H1 (cell line): ENCODE data around the gene TSPEAR. TPM values are rescaled to one million over a fixed set of nuclear protein-coding genes. Genes with fewer than 3 reads are reported as not detected.

Source experiments
- CTCF ChIA-PET: fragments of 300-600 bp; sonication (Branson Sonifier 250); formaldehyde crosslinking; loops from one replicate; lab custom pipeline; 2021; ENCODE audit not compliant: partially characterized antibody; lab: Charles Lee
- POLR2A ChIA-PET: fragments of 300-600 bp; sonication (Branson Sonifier 250); formaldehyde crosslinking; loops from one replicate; lab custom pipeline; 2021; ENCODE audit warnings: inconsistent platforms; ENCODE audit not compliant: partially characterized antibody; lab: Charles Lee
- DNase-seq, 2 experiments: peaks; one replicate each; pipeline versions ENCODE4 v3.0.0 to v3.0.0-alpha.2; 2010 to 2022; ENCODE audit warnings: low spot score in 2 of 2, low read depth in 1 of 2, mixed read lengths in 1 of 2
- FAIRE-seq: peaks from 2 replicates; lab custom pipeline; 2011; peaks lifted over from hg19 to GRCh38; lab: Jason Lieb, UNC
- H2AFZ ChIP-seq: 2 replicates; pipeline ENCODE4 v1.8.1; 2012; ENCODE audit warnings: low read length, inconsistent platforms
- H2AK5ac ChIP-seq: 2 replicates; pipeline ENCODE4 v1.6.1; 2013; ENCODE audit warnings: low read depth, low read length
- H2BK120ac ChIP-seq: replicated peaks from 2 replicates; pipeline ENCODE3; 2013; ENCODE audit warnings: low read depth, low read length, inconsistent platforms
- H2BK12ac ChIP-seq: 2 replicates; pipeline ENCODE4 v1.6.1; 2013; ENCODE audit warnings: low read depth, low read length
- H2BK15ac ChIP-seq: 2 replicates; pipeline ENCODE4 v1.6.1; 2013; ENCODE audit warnings: low read length
- H2BK20ac ChIP-seq: 2 replicates; pipeline ENCODE4 v1.6.1; 2013; ENCODE audit warnings: low read length
- H2BK5ac ChIP-seq: 2 replicates; pipeline ENCODE4 v1.6.1; 2013; ENCODE audit warnings: low read depth, low read length
- H3K14ac ChIP-seq: 2 replicates; pipeline ENCODE4 v1.6.1; 2013; ENCODE audit warnings: inconsistent platforms; ENCODE audit not compliant: insufficient read length
- H3K18ac ChIP-seq: 2 replicates; pipeline ENCODE4 v1.6.1; 2013; ENCODE audit warnings: low read length; ENCODE audit errors: extremely low read depth
- H3K23ac ChIP-seq: 2 replicates; pipeline ENCODE4 v1.6.1; 2013; ENCODE audit warnings: inconsistent platforms; ENCODE audit not compliant: insufficient read length
- H3K23me2 ChIP-seq: 2 replicates; pipeline ENCODE4 v1.6.1; 2013; ENCODE audit warnings: low read depth, low read length
- H3K27ac ChIP-seq: 2 replicates; pipeline ENCODE4 v1.6.1; 2011; ENCODE audit warnings: low read depth, low read length, inconsistent platforms
- H3K27me3 ChIP-seq, 4 experiments: replicated peaks in 1 of 4; 1 replicate in 1 of 4; 2 replicates in 3 of 4; pipeline versions ENCODE4 v1.6.1 to v1.8.1; 2011 to 2013; ENCODE audit warnings: low read length in 3 of 4, mild to moderate bottlenecking in 3 of 4, inconsistent platforms in 2 of 4, mixed read lengths in 2 of 4, moderate library complexity in 1 of 4; ENCODE audit not compliant: control insufficient read depth in 3 of 4, insufficient read depth in 3 of 4; ENCODE audit errors: extremely low read depth in 1 of 4
- H3K36me3 ChIP-seq, 4 experiments: 2 replicates each; pipeline versions ENCODE4 v1.6.1 to v1.8.1; 2011 to 2013; ENCODE audit warnings: mild to moderate bottlenecking in 4 of 4, low read length in 3 of 4, moderate library complexity in 2 of 4, control low read depth in 1 of 4, inconsistent platforms in 1 of 4; ENCODE audit not compliant: insufficient read depth in 4 of 4, control insufficient read depth in 2 of 4
- H3K4ac ChIP-seq: replicated peaks from 2 replicates; pipeline ENCODE3; 2013; ENCODE audit warnings: low read length, low read depth, mixed read lengths, inconsistent platforms; ENCODE audit not compliant: insufficient read length
- H3K4me1 ChIP-seq, 4 experiments: replicated peaks in 1 of 4; 1 replicate in 1 of 4; 2 replicates in 3 of 4; pipeline versions ENCODE4 v1.6.1 to v1.8.1; 2011 to 2013; ENCODE audit warnings: low read length in 3 of 4, inconsistent platforms in 2 of 4, mixed read lengths in 1 of 4; ENCODE audit not compliant: insufficient read depth in 4 of 4, control insufficient read depth in 3 of 4
- H3K4me2 ChIP-seq, 2 experiments: 2 replicates each; pipeline versions ENCODE4 v1.6.1 to v1.8.1; 2011 to 2013; ENCODE audit warnings: low read depth in 2 of 2, low read length in 2 of 2, control low read depth in 1 of 2, inconsistent platforms in 1 of 2, mild to moderate bottlenecking in 1 of 2; ENCODE audit not compliant: insufficient read depth in 1 of 2
- H3K4me3 ChIP-seq, 4 experiments: fragments of 200-600, 300-600 bp in 1 of 4; sonication (generic), shearing (Covaris generic), sonication (Bioruptor Twin) in 1 of 4; 2 replicates each; pipeline versions ENCODE4 v1.5.1 to v1.8.1; 2011 to 2016; ENCODE audit warnings: low read length in 4 of 4, low read depth in 3 of 4, control low read depth in 2 of 4, inconsistent platforms in 2 of 4, mild to moderate bottlenecking in 2 of 4, mixed read lengths in 1 of 4, moderate library complexity in 1 of 4; ENCODE audit not compliant: insufficient read depth in 2 of 4; ENCODE audit errors: extremely low read depth in 1 of 4
- H3K56ac ChIP-seq: replicated peaks from 2 replicates; pipeline ENCODE3; 2013; ENCODE audit warnings: low read depth, mild to moderate bottlenecking, mixed read lengths, low read length, inconsistent platforms; ENCODE audit not compliant: insufficient read length
- H3K79me1 ChIP-seq: 2 replicates; pipeline ENCODE4 v1.6.1; 2013; ENCODE audit warnings: low read depth, low read length, control low read depth
- H3K79me2 ChIP-seq, 2 experiments: 2 replicates each; pipeline versions ENCODE4 v1.6.1 to v1.8.1; 2012 to 2013; ENCODE audit warnings: low read length in 2 of 2, mild to moderate bottlenecking in 2 of 2, inconsistent platforms in 1 of 2; ENCODE audit not compliant: insufficient read depth in 2 of 2, control insufficient read depth in 1 of 2
- H3K9ac ChIP-seq, 4 experiments: replicated peaks in 1 of 4; 1 replicate in 1 of 4; 2 replicates in 3 of 4; pipeline versions ENCODE4 v1.6.1 to v1.8.1; 2011 to 2013; ENCODE audit warnings: low read depth in 3 of 4, low read length in 3 of 4, control low read depth in 2 of 4, mild to moderate bottlenecking in 2 of 4, moderate library complexity in 2 of 4, inconsistent platforms in 1 of 4; ENCODE audit errors: extremely low read depth in 1 of 4
- H3K9me3 ChIP-seq, 2 experiments: 2 replicates each; pipeline versions ENCODE4 v1.6.1 to v1.8.1; 2012 to 2013; ENCODE audit warnings: mild to moderate bottlenecking in 2 of 2, moderate library complexity in 2 of 2, control low read depth in 1 of 2, inconsistent platforms in 1 of 2, low read depth in 1 of 2, low read length in 1 of 2, mixed read lengths in 1 of 2; ENCODE audit not compliant: insufficient read depth in 2 of 2
- H4K20me1 ChIP-seq, 2 experiments: replicated peaks in 1 of 2; 2 replicates each; pipeline versions ENCODE3 to v1.8.1; 2011 to 2013; ENCODE audit warnings: inconsistent platforms in 2 of 2, low read length in 2 of 2, mild to moderate bottlenecking in 1 of 2; ENCODE audit not compliant: insufficient read depth in 2 of 2, control insufficient read depth in 1 of 2
- H4K5ac ChIP-seq: 2 replicates; pipeline ENCODE4 v1.6.1; 2013; ENCODE audit warnings: low read length, low read depth, mixed read lengths, inconsistent platforms; ENCODE audit not compliant: insufficient read length
- H4K8ac ChIP-seq: 2 replicates; pipeline ENCODE4 v1.8.0; 2013; ENCODE audit warnings: mild to moderate bottlenecking, moderate library complexity, low read length, inconsistent platforms; ENCODE audit not compliant: insufficient read depth; ENCODE audit errors: extremely low read depth
- H4K91ac ChIP-seq: replicated peaks from 2 replicates; pipeline ENCODE3; 2013; ENCODE audit warnings: low read length, mixed read lengths, inconsistent platforms; ENCODE audit not compliant: insufficient read length
- BRCA1 ChIP-seq: IDR thresholded peaks from 2 replicates; pipeline ENCODE4 v1.6.1; 2012; ENCODE audit warnings: low read depth, low read length, improper control_type of control experiment
- CTBP2 ChIP-seq: IDR thresholded peaks from 2 replicates; pipeline ENCODE4 v1.7.0; 2011; ENCODE audit warnings: borderline replicate concordance, mild to moderate bottlenecking, moderate library complexity, mixed read lengths, low read length; ENCODE audit not compliant: insufficient read depth, insufficient read length
- GTF2F1 ChIP-seq: IDR thresholded peaks from 2 replicates; pipeline ENCODE4 v1.6.1; 2012; ENCODE audit warnings: low read depth, low read length, improper control_type of control experiment, borderline replicate concordance
- SIN3A ChIP-seq, 2 experiments: IDR thresholded peaks in 1 of 2; conservative IDR thresholded peaks in 1 of 2; 2 replicates each; pipeline ENCODE4 v1.6.1; 2011 to 2012; ENCODE audit warnings: low read length in 2 of 2, improper control_type of control experiment in 1 of 2, low read depth in 1 of 2, mild to moderate bottlenecking in 1 of 2
- WGBS, 2 experiments: shearing (Covaris generic) in 1 of 2; methylation state at CpG; one replicate each; pipeline versions ENCODE4 v1.1.6 to v1.1.7; 2013 to 2015; ENCODE audit warnings: low lambda C conversion rate in 2 of 2, mixed read lengths in 2 of 2, inconsistent platforms in 1 of 2, low coverage in 1 of 2, missing lambda C conversion rate in 1 of 2; ENCODE audit not compliant: insufficient replicate concordance in 2 of 2, insufficient coverage in 1 of 2, insufficient read length in 1 of 2; ENCODE audit errors: extremely low coverage in 1 of 2, missing lambda C conversion rate in 1 of 2; 5-methylcytosine and 5-hydroxymethylcytosine counted together
- polyA plus RNA-seq, 7 experiments: library from polyadenylated mRNA; depleted of rRNA in 3 of 7; stranded (reverse) in 5 of 7; unstranded in 2 of 7; fragments of >200 nt in 5 of 7; fragments of 200-250 nt in 2 of 7; gene quantifications; 1 replicate in 5 of 7; 2 replicates in 1 of 7; 4 replicates in 1 of 7; pipeline versions ENCODE4 v1.2.1 to v1.2.3, GENCODE V29; 2011 to 2013; ENCODE audit warnings: missing spikeins in 2 of 7, mixed read lengths in 2 of 7
- total RNA-seq: library from RNA; stranded (reverse); fragmentation: NEBNext Ultra II Directional; extraction: Animal tissue kit (Norgen Biotek cat#: 25700); gene quantifications from 2 replicates; pipeline ENCODE4 v1.2.1, GENCODE V29; 2021

TSPEAR gene
- total and polyA plus RNA-seq, 2 of the 8 experiments (the other 6 are each of a cell fraction or from before 2014, with no cell fraction given) = 0.58 to 0.89 TPM

DNA sequence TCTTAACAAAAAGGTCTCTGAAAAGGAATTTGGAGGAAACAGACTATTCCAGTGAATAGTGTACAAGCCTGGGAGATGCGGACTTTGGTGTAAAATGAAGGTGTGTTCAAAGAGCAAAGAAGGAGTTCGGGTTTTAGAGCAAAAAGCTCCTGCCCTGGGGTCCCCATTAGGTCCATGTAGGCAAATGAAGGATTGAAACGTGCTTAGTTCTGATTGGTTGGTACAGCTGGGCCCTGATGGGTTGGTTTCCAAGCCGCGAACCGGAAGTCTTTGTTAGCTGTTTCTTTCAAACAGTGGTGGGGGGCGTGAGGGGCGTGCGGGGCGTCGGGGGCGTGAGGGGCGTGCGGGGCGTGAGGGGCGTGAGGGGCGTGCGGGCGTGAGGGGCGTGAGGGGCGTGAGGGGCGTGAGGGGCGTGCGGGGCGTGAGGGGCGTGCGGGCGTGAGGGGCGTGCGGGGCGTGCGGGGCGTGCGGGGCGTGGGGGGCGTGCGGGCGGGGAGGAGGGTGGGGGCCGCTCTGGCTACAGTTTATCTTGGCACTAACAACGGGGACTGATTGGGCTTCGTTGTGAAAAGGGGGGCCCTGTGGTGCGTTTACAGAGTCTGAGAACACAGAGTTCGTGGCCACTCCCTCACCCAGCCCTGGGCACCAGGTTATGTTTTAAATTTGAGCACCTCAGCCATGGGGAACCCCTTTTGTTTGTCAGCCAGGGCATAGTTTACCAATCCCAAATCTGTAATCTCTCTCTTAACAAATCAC is 226.7 kb downstream of the TSPEAR start:
- H4K5ac ChIP-seq = no peak overlapping the region

More for the DNA sequence above, 226.7 kb downstream of the TSPEAR start:
- H2AFZ ChIP-seq = peak overlapping the region; percentile 63; the same call in 1 of the 2 replicates
- no peak overlapping the region for H2BK120ac ChIP-seq
- H3K23me2 ChIP-seq = no peaks in the 10 kb centered on the region; the same call in 1 of the 2 replicates
- ChIA-PET CTCF (interaction anchor here (0.6 to 1.7 kb wide), 14 partner anchors 9 to 667 kb away, joined by 3 to 7 read pairs (median 4); no protein-coding TSS in a partner anchor), POLR2A (interaction anchor here (0.8 to 1.4 kb wide), 7 partner anchors 27 to 220 kb away, joined by 3 to 5 read pairs (median 3); no protein-coding TSS in a partner anchor)
- TF ChIP-seq GTF2F1 (0 out of 2 replicates have a peak, but pooled peaks have one; percentile 4), BRCA1 (no peak), CTBP2 (no peak), SIN3A (conservative IDR thresholded peaks at IDR 0.05 in 1 of 2, IDR thresholded peaks at IDR 0.05 in 1 of 2; ENCODE audit: low read depth in 1 of 2, low read length in 2 of 2) (no peak)
- no peak overlapping the region; the same call in 1 of the 2 replicates for H4K8ac ChIP-seq
- no peaks in the 10 kb centered on the region for H3K79me1 ChIP-seq
- no peaks in the 10 kb centered on the region for H4K20me1 ChIP-seq
- no peaks in the 10 kb centered on the region; a peak in 1 of 7 replicates for H3K27me3 ChIP-seq
- peak overlapping the region in 1 of 2 experiments; percentile 92; a peak in 2 of 4 replicates for H3K4me2 ChIP-seq
- no peak overlapping the region for H3K9ac ChIP-seq
- no peak overlapping the region; the same call in 1 of the 2 replicates for H2BK15ac ChIP-seq
- H3K4me3 ChIP-seq = peak overlapping the region in 1 of 4 experiments; percentile 64; a peak in 1 of 8 replicates
- H3K27ac ChIP-seq = no peak overlapping the region
- H3K23ac ChIP-seq = no peak overlapping the region
- peaks cover 0 to 3% (median 1%) of the 10 kb centered on the region in 4 experiments; a peak in 3 of 7 replicates for H3K4me1 ChIP-seq
- H2BK20ac ChIP-seq = no peak overlapping the region
- no peaks in the 10 kb centered on the region for H3K36me3 ChIP-seq
- H3K14ac ChIP-seq = no peak overlapping the region
- DNase-seq (no peak), FAIRE-seq (no peak)
- H4K91ac ChIP-seq = no peak overlapping the region
- H3K4ac ChIP-seq = no peak overlapping the region
- no peak overlapping the region for H3K56ac ChIP-seq
- no peak overlapping the region for H2AK5ac ChIP-seq
- WGBS, 2 experiments = 84% methylated on average over 11 of the region's 43 CpGs; no CpG with 5 or more reads in 1 of the 2 experiments
- H3K9me3 ChIP-seq = peaks cover 0 to 6% of the 10 kb centered on the region in 2 experiments; a peak in 2 of 4 replicates
- peaks cover 3 to 24% of the 10 kb centered on the region in 2 experiments; a peak in 3 of 4 replicates for H3K79me2 ChIP-seq
- H2BK5ac ChIP-seq = no peak overlapping the region
- no peak overlapping the region for H3K18ac ChIP-seq
- no peak overlapping the region for H2BK12ac ChIP-seq
